DMS 273 treated with DMSO at 0.1 percent for 48 hours (cell line): Measurements from ENCODE around the gene GNL2.

Experiments used
- DNase-seq: peaks from one replicate; lab custom pipeline; 2025; lab: John Stamatoyannopoulos, UW

Gene GNL2

DNA sequence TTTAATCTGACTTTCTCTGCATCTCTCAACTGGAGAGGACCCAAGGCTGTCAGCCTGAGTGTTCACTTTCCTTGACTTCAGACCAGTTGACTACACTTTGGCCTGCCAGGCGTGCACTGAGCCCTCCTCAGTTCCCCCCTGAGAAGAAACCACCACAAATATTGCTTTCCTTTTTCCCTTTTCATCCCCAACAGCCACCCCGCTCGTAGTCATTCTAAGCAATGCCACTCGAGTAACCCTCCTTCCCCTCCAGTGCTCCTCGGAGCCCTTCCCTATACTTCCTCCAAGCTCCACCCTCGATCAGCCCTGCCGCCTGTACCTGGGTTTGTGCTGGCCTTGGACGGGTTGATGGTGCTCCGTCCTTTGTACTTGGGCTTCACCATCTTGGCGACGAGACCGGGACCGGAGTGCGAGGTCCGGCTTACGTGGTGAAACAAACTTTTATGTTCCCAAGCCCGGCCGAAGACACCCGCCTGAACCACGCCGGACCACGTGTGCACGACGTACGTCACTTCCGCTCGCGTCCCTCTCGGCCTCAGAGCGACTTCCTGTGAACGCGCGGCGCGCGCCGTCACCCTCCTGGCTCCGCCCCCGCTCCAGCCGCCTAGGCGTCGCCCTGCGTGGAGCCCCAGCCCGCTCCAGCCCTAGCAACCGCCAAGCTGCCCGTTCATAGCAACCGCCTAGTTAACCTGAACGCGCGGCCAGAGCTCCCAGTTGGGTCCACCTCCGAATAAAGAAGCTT is at the start of gene GNL2:
GNL2 (minus strand) TSS at position 498 of the 742 bp plus-strand sequence; CDS start at position 383, 115 bp downstream.
- peak; percentile 88 for DNase-seq

DNA sequence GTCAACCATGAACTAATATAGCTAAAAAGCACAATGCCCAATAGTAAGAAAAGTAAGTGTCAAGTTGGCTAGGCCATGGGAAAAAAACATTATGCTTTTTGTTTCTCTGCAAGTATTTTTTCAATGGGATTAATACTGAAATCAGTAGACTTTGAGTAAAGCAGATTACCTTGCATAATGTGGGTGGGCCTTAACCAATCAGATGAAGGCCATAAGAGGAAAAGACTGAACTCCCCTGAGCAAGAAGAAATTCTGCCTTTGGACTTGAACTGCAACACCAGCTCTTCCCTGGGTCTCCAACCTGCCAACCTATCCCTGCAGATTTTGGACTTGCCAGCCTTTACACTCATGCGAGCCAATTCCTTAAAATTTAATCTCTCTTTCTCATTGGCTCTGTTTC is 45.3 kb upstream of the GNL2 start:
- no peak for DNase-seq

DNA sequence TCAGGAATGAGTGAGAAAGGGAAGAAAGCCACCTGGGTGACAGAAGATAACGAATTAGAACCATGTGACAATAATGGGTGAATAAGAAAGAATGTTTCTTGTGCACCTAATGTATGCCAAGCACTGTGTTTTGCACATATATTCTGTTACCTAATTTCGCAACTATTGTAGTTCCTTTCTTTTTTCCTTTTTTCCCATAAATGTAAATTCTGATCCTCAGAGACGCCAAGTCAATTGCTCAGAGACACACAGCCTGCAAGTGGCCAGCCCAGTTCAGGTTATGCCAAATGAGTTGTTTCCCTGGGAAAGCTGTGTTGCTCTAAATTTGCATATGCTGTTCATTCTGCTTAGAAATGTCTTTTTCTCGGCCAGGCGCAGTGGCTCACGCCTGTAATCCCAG is 40.7 kb upstream of the GNL2 start:
- DNase-seq: no peak

DNA sequence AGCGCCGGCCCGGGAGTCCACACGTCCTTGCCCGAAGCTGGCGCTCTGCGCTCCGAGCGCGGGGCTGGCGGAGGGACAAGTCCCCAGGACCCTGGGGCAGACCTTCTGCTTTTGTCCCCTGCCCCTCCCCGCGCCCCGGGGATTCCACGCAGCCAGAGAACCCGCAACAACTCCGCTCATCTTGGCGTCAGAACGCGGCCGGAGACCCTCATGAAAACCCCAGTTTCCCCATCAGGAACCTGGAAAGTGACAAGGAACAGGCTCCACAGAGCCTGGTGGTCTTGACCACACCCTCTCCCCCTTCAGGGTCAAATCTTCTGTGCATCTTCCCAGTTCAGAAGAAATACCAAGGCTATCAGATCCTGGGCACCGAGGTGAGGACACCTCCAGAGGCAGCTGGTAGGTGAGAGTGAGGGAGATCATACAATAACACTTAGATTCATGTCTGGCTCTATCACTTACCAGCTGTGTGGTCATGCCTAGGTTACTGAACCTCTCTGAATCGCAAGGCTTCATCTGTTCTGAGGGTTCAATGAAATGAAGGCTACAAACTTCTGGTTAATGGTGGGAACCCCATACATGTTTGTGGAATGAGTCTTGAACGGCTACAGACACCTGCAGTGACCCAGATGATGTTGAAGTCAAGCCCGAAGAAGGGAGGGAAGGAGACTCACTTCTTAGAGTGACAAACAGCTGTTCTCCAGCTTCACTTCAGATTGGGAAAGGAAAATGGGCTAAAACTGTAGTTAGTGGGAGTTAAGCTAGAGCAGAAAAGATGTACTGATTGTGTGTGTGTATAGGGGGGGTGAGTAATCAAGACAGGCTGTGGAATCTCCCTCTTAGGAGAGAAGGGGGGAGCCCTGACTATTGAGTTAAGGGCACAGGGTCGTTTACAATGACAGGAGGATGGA is 39.5 kb upstream of the GNL2 start:
- DNase-seq: no peak

DNA sequence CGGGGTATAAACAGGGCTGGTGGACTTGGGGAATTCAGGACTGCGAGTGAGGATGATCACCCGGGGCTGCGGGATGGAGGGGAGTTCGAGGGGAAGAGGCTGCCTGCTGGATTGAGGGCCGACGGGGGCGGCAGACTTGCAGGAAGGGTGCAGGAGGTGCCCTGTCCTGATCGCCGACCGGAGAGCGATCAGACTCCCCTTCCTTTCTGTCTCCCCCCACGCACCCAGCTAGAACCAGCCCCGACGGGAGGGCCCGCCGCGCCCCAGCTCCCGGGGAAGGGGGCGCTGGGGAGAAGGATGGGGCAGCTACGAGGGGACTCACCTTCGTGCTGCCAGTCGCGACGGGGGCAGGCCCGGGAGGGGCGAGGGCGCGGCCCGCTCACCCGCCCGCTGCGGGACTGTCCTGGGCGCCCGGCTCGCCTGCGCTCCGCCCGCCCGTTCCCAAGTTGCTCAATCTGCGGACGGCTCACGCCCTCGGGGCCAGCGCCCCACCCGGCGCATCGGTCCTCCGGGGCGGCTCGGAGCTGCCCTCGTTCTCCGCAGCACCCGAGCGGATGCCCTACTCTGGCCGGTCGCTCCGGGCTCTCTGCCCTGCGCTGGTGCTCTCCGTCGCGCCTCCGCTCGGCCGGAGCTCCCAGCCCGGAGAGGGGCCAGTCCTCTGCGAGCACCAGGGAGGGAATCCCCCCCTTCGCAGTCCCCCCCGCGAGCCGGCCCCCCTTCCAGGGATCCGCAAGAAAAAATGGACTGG is 38.7 kb upstream of the GNL2 start, which contains the start of gene RSPO1:
RSPO1 (minus strand) TSS at position 649 of the 748 bp plus-strand sequence. CDS start 5,231 bp downstream, outside the sequence.
- DNase-seq: no peak

DNA sequence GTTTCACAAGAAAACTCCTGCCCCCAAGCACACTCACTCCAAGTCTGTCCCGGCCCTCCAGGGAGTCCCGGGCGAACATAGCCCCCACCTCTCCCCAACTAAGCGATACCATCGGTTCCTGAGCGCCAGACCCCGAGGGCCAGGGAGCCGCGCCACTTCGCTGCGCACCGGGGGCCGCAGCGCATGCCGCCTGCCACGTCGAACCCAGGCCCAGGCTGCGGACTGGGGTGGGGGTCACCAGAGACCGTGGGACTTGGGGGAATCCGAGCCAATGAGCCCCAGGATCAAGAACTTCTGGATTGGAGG is 38.2 kb upstream of the GNL2 start:
- no peak for DNase-seq

DNA sequence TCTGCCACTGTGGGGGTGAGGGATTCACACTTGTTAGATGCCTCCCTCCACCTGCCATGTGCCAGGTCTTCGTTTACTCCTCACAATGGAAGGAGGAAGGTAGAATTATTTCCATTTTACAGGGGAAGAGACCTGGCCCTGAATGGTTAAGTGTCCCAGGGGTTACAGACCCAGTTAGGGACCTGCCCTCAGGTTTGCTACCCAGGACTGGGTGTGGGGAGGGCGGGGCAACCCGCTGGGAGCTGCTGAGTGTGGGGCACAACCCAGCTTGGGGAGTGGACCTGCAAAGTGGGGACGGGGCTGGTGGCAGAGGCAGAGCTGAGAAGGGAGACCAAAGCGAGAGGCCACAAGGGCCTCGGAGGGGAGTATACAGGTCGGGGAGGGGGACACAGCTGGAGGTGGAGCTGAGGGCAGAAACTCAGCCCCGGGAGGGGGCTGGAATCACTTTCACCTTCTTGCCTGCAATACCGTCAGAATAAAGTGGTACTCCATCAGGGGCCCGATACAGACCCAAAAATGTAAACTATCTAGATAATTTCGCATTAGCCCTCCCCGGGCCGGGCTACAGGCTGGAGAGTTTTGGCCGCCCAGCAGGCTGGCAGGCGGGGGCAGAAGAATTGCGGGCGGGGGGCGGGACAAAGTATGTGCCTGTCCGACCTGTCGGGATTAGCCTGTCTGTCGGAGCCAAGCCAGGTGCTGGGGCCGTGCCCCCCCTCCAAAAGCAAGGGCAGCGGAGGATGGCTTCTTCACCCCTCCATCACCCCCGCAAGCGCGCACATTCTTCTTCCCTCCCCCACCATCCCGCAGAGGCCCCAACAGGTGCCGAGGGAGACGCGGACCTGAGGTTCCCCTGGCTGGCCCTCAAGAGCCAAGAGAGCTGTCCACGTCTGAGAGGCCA is 37.6 kb upstream of the GNL2 start:
- no peak for DNase-seq

DNA sequence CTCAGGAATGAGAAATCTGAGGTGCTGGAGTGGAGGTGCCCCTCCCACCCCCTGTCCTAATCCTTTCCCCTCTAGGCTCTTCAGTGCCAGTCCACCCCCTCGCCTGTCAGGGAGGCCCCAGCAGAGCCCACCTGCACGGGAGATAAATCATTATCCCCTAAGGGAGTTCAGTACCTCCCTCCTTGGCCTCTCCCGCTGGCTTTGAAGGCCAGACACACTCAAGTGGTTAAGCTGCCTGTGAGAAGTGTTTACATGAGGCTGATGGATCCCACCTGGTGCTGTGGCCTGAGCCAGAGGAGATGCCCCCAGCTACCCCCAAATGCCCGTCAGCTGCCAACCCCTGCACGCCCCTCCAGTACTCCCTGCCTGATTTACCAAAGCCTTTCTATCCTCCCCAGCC is 35.3 kb upstream of the GNL2 start:
- no peak for DNase-seq

DNA sequence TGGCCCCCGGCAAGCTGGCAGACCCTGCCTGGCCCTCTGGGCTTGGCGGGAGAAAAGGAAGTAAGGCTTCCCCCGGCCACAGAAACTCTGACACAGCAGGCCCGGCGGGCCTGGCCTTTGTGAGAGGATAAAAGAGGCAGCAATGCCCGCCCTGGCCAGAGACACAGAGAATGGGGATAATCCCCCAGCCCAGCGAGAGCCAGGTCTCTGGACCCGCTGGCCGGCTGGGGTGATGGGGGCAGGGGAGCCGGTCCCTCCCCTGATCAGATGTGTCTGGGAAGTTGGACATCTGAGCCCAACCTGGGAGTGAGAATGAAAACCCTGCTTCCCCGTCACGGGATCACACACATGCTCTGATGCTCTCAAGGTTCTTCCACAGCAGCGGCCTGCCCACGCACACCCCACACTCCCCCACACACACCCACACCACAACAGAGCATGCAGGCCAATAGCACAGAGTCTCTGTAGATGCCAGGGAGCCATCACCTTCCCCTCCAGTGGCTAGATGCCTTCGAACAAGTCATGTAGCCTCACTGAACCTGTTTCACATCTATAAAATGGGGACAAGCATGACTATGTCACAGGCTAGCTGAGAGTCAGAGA is 34.8 kb upstream of the GNL2 start:
- no peak for DNase-seq

DNA sequence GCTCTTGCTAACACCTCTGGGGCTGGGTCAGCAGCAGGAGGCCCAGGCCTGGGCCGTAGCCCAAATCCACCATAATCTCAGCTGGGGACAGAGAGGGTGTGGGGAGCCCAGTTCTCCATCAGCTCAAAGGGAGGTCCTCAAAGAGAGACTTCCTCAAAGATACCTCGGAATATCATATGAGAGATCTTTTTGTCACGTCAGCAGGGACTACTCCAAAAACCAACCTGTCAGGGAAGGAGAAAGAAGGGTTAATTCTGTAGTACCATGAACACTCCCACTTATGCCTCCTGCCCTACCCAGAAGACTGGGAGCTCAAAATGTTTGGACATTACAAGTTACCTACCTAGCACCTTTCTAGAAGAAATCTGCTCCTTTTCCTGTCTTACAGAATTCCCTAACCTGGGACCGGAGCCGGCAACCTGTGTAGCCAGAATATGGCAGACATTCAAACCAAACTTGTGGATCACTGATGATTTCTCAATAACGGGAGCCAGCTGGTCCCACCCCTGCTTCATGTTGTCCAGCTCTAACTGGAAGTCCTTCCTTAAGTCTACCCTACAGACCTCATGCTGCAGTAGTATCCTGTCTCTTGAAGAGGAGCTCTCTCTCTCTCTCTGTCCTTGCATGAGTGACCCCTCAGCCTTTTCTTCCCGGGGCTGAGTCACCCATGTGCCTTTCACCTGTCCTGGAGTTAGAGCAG is 34.1 kb upstream of the GNL2 start:
- DNase-seq: no peak

DNA sequence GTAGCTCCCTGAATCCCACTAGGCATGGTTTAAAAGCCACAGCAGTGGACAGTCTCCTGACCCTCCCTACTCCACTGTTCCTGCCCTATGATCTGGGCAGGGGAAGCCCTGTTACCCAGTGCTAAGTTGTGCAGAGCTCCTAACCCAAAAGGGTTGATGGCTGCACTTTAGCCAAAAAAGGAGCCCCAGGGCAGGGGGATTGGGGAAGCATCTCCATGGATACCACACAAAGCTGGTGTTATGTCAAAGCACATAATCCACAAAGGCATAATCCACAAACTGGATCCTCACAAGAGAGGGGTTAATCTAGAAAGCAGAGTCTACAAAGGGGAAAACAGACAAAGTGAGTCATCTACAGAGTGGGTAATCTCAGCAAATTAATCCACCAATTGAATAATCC is 33.3 kb upstream of the GNL2 start:
- DNase-seq: no peak

DNA sequence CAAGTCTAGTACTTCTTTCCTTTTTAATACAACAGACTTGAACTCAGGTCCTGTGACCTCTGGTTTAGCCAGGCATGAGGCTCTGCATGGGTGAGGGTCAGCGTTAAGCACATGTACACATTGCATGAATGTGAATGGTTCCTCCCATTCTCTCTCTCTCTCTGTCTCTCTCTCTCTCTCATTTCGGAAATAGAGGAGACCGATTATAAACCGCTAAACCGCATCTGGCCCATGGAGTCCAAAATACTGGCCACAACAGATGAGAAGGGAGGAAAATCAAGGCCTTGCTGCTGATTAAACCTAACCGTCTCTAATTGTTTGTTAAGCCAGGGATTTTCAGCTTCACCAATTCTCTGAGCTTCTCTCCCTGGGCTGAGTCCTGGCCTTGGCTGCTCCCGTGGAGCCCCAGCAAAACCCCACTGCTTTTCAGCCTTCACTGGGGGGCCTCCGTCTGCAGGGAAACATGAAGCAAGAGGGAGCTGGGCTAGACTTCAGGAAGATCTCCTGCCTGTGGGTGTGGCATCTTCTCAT is 32.4 kb upstream of the GNL2 start:
- no peak for DNase-seq

DNA sequence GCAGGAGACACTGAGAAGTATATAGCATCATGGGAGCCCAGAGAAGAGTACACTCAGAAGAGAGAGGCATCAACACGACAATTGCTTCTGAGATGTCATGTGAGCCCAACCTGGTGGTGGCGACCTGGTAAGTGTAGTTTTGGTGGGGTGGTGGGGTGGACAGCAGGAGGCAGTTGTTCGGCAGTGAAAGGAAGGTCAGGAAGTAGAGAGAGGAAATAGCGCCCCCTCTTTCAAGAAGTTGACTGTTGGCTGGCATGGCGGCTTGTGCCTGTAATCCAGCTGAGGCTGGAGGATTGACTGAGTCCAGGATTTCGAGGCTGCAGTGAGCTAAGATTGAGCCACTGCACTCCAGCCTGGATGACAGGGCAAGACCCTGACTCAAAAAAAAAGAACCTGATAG is 26.4 kb upstream of the GNL2 start:
- DNase-seq: no peak

DNA sequence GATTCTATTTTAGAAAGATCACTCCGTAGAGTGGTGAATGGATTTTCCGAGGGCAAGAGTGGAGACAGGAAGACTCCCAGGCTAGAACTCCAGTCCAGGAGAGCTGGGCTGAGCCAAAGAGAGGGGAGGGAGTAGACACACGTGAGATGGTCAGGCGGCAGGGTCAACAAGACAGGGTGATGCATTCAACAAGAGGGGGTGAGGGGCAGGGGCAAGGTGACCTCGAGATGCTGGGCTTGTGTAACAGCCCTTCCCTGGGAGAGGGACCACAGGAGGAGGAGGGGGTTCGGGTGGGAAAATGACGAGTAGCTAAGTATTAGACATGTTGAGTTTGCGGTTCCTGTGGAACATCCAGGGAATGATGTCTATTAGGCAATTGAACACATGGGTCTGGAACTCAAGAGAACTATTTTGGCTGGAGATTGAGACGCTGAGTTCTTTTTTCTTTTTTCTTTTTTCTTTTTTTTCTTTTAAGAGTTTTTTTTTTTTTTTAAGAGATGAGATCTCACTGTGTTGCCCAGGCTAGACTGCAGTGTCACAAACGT is 25.7 kb upstream of the GNL2 start:
- no peak for DNase-seq

DNA sequence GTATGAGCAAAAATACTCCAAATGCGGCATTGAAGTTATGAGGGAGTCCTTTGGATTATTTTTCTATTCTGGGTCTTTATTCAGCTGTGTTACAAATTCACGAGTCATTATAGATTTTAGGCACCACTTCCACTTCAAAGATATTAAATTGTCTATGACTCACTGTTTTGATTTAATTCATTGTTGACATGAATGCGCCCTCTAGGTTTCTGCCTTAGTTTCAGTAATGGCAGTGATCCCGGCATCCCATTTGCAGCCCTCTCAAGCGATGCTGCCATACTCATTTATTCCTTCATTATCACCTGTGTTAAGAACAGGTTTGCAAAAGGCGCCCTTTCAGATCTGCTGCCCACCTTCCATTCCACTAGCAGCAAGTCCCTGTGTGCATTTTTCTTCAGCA is 25.0 kb upstream of the GNL2 start:
- no peak for DNase-seq

DNA sequence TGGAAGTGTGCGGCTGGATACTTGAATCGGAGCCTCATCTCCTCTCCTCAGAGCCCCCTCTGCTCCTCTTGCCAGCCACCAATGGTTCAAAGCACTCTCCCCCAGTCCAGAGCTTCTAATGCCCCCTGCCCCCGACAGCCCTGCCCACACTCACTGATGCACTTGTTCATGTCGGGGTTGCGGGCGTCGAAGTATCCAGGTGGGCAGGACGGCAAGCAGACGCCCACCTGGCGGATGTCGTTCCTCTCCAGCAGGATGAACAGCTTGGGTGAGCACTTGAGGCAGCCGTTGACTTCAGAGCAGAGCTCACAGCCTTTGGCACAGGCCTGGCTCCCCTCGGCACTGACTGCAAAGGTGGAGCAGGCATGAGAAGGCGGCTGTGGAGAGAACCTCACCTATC is 20.6 kb upstream of the GNL2 start:
- DNase-seq: no peak

DNA sequence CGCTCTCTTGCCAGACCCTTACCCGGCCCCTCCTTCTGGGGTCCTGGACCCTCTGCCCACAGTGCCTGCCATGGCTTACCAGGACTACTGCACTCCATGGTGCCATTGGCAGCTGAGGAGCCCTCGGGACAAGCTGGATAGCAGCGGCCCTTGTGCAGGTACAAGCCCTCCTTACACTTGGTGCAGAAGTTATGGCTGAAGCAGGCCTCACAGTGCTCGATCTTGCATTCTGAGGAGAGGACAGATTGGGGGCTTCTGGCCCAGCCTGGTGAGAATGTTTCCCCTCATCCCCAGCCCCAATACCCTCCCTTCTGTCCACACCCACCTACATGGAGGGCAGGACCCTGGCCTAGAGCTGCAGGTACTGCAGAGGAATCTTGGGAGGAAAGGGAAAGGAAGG is 18.4 kb upstream of the GNL2 start:
- no peak for DNase-seq

DNA sequence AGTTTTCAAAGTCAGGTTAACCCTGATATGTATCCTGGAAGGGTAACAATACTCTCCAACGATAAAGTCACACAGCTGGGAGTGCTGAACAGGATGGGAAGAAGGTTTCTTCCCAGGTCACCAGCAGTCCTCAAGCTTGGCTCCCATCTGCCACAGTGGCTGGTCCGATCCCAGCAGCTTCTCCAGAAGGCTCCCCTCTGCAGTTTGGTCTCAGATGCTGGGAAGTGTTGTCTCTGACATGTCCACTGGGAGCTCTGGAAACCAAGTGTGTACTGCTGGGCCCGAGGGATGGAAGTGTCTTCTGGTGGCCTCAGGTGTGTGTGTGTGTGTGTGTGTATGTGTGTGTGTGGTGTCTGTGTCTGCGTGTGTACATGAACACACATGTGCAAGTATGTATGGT is 16.4 kb upstream of the GNL2 start:
- no peak for DNase-seq

DNA sequence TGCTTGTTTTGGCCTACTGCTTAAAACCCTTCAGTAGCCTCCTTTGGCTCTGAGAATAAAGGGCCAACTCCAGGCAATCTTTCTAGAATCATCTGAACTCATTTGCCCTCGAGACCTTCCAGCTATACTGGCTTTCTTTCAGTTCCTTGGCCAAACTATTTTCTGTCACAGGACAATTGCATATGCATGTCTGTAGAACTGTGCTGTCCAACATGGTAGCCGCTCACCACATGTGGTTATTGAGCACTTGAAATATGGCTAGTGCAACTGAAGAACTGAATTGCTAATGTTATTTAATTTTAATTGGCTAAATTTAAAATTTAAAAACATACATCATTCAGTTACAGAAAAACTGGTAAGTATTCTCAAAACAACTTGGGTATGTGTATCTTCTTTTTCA is 14.3 kb upstream of the GNL2 start:
- no peak for DNase-seq

DNA sequence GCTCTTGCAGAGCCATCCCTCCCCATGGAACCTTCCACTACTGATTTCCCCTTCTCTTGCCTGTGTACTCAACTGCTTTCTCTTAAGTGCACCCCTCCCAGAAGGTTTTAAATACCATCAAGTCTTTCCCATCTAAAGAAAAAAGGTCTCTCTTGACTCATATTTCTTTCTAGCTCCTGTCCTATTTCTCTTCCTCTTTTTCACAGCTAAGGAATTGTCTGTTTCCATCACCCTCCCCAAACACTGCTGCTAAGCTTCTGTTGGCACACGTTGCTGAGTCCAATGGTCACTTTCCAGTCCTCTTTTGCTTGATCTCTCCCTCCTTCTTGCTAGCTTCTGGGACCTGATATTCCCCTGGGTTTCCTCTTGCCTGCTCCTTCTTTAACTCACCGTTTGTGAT is 13.3 kb upstream of the GNL2 start:
- no peak for DNase-seq
